LNCaP clone FGC (cell line): Measurements from ENCODE around the gene ADAMTS15.

Experiments
- DNase-seq: peaks from one replicate; pipeline ENCODE4 v3.0.0-alpha.2; 2011; ENCODE audit warnings: low read depth
- H3K4me3 ChIP-seq: 2 replicates; pipeline ENCODE4 v1.5.1; 2011; ENCODE audit warnings: mild to moderate bottlenecking, low read depth, low read length, control low read depth
- TF ChIP-seq, protein P1 (sequence below): IDR thresholded peaks from 2 replicates; pipeline ENCODE4 v1.5.1; 2012; ENCODE audit warnings: mild to moderate bottlenecking; ENCODE audit not compliant: control insufficient read depth, insufficient read depth; ENCODE audit errors: extremely low read depth

The ADAMTS15 gene

GRCh38 chr11:130480186-130480585 lies 31.7 kb downstream of the ADAMTS15 start:
- TF ChIP-seq, protein P1, sequence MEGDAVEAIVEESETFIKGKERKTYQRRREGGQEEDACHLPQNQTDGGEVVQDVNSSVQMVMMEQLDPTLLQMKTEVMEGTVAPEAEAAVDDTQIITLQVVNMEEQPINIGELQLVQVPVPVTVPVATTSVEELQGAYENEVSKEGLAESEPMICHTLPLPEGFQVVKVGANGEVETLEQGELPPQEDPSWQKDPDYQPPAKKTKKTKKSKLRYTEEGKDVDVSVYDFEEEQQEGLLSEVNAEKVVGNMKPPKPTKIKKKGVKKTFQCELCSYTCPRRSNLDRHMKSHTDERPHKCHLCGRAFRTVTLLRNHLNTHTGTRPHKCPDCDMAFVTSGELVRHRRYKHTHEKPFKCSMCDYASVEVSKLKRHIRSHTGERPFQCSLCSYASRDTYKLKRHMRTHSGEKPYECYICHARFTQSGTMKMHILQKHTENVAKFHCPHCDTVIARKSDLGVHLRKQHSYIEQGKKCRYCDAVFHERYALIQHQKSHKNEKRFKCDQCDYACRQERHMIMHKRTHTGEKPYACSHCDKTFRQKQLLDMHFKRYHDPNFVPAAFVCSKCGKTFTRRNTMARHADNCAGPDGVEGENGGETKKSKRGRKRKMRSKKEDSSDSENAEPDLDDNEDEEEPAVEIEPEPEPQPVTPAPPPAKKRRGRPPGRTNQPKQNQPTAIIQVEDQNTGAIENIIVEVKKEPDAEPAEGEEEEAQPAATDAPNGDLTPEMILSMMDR: no peak
- DNase-seq: no peak
- no peak overlapping the region for H3K4me3 ChIP-seq

- no peak overlapping the region for H3K4me3 ChIP-seq
- DNase-seq: no peak
- TF ChIP-seq, protein P1: no peak
These were observed 32.3 kb downstream of the ADAMTS15 start for GRCh38 chr11:130480711-130481140.

DNA sequence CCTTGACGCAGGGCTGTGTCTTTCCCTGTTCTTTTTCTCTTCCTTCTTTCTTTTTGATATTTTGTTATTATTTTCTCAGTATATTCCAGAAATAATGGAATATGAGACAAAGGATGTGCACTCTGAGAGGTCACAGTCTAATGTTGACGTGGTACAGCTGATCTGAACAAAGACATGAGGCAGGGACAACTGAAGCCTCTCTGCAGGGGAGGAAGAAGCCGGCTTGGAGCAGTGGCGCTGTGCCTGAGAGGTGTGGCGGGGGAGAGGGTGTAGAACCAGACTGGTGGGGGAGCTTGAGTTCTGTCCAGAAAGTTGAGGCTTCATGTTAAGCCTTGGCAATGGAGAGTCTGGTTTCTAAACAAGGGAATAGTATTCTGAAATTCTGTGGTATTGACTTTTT lies 34.7 kb downstream of the ADAMTS15 start:
- no peak for DNase-seq
- TF ChIP-seq, protein P1: no peak
- no peak overlapping the region for H3K4me3 ChIP-seq

- no peak overlapping the region for H3K4me3 ChIP-seq
- TF ChIP-seq, protein P1: no peak
- DNase-seq: no peak
These were observed 37.5 kb downstream of the ADAMTS15 start for GRCh38 chr11:130485983-130486382.

GRCh38 chr11:130486391-130486836 lies 38.0 kb downstream of the ADAMTS15 start:
- no peak for DNase-seq
- TF ChIP-seq, protein P1: no peak

DNA sequence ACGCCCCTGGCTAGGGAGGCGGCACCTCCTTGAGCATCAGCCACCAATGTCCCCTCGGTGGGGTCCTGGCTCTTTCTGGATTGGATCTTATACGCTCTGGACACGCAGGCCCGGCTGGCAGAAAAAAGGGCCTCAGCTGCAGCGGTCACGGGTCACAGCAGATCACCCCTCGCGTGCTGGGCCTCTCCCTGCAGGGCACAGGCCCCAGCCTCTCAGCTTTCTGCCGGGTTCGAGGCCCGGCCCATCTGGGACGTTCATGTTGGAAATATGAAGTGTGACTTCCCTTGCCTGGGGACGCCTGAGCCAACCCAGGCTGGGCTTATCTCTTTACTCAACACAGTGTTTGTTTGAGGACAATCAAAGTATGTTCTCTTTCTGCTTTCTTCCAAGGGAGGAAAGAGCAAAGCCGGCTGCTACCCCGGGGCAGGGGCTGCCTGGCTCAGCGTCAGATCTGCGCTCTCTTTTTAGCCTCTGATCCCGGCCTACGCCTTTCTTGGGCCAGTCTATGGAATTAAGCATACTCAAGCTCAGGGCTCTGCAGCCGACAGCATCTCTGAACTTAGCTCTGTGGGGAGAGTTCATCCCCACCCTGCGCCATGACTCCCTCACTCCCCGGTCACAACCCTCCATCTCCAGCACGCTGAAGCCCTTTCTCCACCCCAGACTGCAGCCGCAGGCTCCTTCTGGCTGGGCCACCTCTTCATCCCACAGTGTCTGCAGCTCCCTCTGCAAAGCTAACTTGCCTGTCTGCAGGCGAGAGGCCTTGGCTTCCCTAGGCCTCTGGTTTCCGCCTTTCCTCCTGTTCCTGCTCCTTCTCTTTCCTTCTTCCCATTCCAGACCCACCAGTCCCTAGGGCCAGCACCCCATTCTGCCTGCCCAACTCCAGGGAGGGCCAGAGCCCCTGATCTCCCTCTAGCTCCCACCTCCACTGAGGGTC lies 38.8 kb downstream of the ADAMTS15 start:
- H3K4me3 ChIP-seq: no peak overlapping the region
- no peak for DNase-seq
- TF ChIP-seq, protein P1: no peak

More at GRCh38 chr11:130486391-130486836, 38.0 kb downstream of the ADAMTS15 start:
- no peak overlapping the region for H3K4me3 ChIP-seq
